HG03457 (cell line): ENCODE data around the gene PFKFB4.

ENCODE experiments used
- ATAC-seq: cut with Tn5 transposase; IDR thresholded peaks from one replicate; pipeline ENCODE4 v1.9.1; 2021; ENCODE audit warnings: moderate number of reproducible peaks; ENCODE audit not compliant: unreplicated experiment

The PFKFB4 gene

DNA sequence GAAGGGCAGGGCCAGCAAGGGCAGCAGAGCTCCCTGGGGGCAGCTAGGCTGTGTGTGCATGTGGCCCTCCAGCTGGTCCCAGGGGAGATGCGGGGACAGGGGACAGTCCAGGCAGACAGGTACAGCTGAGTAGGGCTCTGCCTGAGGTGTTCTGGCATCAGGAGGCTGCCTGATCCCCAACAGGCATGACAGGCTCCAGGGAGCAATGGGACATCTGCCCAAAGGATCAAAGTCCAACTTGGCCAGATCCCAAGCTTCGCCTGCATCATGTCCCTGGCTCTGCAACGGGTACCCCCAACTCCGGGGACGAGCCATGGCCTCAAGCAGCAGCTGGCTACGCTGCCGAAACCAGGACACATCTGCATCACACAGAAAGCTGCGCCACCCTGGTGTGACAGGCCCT, 88.3 kb downstream of the PFKFB4 start:
- ATAC-seq, result no peak
